MV-4-11 (cell line): ENCODE measurements around the gene CEP72.
"Not testable (repeated sequence)": the region's sequence is repeated elsewhere in the genome, so short reads cannot be mapped to it uniquely, and the experiment has no call there.

ENCODE experiments used
- DNase-seq: peaks from one replicate; lab custom pipeline; 2025; lab: John Stamatoyannopoulos, UW

The CEP72 gene

DNA sequence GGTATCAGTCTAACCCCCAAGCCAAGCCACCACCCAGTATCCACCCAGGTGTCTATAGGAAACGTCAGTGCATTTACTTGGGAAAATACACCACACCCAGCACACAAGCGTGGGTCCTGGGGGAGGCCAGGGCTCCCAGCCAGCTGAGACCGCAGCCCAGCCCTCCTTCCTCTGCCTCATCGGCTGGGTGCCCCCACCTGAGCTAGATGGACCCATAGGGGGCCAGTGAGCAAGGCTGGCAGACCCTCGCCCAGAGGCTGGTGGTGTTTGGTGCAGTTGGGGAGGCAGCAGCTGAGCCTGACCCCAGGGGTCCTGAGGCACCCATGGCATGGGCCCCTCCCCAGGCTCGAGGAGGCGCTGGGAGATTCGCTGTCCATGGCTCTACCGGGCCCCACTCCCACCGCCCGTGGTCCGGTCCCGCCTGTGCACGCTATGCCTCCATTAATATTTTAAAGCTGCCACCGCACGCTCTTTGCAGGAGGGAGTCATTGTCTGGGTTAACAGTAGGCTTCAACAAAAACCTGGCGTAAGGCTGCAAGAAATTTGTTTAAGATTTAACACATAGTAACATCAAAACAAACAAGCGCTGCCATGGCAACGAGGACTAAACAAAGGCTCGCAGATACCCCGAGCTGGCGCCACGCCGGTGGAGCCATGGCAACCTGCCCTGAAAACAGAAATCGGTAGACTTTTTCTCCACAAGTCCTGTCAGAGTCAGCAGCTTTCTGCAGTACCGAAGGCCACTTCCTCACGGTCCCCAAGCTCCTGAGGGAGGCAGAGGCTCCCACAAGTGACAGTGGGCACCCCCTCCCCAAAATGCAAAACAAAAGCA, 60.4 kb downstream of the CEP72 start:
- peak; percentile 60 for DNase-seq

DNA sequence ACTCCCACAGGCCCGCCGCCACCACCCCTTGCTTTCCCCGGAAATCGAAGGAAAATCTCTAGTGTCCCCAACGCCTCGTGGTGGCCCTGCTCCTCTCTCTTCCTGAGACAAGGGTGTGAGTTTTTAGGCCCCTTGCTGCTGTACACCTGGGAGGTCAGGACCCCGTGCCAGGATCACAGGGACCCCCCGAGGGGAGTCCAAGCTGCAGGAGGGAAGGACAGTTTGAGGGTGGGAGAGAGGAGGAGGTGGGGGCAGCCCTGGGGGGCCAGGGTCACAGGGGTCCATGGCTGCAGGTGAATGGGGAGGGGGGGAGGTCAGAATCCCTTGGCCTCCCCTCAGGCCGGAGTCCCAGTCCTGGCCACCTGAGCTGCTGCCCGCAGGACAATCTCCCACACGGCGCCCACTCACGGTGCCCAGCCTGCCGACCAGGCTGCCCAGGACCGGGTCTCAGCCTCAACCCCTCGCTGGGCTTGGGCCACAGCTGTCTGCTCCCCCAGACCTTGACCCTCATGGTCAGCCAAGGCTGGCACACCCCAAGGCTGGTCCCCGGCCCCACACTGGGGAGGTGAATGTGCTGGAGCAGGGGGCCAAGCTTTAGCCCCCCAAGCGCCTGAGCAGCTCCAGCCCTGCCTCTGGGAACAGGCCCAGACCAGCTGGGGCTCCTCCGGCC, 61.2 kb downstream of the CEP72 start:
- no peak for DNase-seq

- DNase-seq, result no peak
Observed at GRCh38 chr5:673831-674629, 61.9 kb downstream of the CEP72 start.

DNA sequence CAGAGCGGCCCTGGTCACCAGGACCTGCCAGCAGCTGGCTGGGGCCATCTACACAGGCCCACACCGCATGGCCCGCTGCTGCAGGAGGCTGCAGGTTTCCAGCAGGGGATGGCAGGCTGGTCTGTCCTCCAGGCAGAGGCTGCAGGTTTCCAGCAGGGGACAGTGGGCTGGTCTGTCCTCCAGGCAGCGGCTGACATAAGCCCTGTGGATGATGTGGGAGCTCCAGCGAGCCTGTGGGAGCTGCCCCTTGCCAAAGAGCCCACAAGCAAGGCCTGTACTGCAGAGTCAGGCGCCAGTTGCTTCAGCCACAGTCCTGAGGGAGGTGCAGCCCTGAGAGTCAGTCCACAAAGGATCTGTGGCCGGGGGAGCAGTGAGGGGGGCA, 62.5 kb downstream of the CEP72 start:
- DNase-seq, result peak; percentile 26

- no peak for DNase-seq
Observed at GRCh38 chr5:675111-675870, 63.2 kb downstream of the CEP72 start.

DNA sequence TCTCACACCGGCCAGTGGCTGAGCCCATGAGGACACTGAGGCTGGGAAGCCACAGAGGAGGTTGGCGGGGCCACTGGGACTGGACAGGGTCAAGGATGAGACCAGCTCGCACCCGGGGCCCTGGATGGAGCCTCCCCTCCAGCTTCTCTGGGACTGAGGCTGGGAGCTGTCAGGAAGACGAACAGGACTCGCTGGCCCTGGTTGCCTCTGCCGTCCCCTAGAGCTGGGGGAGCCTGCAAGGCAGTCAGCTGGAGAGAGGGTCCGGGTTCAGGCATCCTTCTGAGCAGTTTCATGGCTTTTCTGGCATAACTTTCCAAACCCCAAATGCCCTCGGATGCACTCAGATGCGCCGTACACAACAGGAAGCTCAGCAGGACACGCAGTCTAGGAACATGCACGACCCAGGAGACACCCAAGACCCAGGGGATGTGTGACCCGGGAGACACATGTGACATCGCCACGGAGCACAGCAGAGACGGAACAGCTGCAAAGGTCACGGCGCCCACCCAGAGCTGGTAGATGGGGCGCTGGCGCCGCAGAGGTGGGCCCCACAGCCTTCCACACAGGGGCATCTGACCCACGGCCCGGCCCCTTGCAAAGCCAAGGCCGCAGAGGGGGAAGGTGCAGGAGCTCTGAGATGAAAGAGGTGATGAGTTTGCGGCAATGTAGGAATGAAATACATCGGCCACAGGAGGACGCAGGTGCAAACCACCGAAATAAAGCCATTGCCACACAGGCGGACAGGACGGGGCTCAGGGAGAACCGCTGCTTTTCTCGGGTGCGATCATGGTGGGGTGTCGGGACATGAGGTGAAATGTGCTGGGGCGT, 63.9 kb downstream of the CEP72 start:
- no peak for DNase-seq

GRCh38 chr5:676699-677076, 64.5 kb downstream of the CEP72 start:
- DNase-seq, result no peak

GRCh38 chr5:677131-678101, 65.3 kb downstream of the CEP72 start:
- no peak for DNase-seq

- not testable (repeated sequence) for DNase-seq
Observed at GRCh38 chr5:678521-678920, 66.4 kb downstream of the CEP72 start.

GRCh38 chr5:679166-679895, 67.2 kb downstream of the CEP72 start:
- not testable (repeated sequence) for DNase-seq

DNA sequence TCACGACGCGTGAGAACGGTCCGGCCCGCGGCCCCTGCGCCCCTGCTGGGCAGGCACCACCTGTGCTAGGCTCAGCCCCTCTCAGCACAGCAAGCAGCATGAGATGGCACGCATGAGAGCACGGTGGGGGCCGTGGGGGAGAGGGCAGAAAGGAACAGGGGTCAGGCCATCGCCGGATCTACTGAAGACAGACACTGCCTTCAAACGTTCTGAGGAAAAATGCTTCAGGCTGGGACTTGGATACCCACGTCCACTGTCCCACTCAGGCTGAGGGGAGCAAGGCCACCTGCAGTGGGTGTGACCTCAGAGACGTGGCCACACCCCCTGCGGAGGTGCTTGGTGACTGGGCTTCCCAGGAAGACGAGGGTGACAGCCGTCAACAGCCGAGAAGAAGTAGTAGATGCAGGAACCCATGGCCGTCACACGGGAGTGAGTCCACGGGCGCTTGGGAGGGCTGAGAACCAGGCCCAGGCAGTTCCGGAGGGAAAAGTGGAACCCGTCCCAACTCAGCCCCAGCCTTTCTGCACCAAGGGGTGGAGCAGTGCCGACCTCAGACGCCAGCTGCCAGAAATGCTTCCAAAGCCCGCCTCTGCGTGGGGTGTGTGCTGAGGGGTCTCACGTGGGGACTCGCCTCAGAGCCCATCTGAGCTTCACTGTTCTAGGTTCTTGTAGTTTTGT, 68.1 kb downstream of the CEP72 start:
- not testable (repeated sequence) for DNase-seq

- not testable (repeated sequence) for DNase-seq
Observed at GRCh38 chr5:680836-681235, 68.7 kb downstream of the CEP72 start.

GRCh38 chr5:681317-682191, 69.4 kb downstream of the CEP72 start:
- not testable (repeated sequence) for DNase-seq

DNA sequence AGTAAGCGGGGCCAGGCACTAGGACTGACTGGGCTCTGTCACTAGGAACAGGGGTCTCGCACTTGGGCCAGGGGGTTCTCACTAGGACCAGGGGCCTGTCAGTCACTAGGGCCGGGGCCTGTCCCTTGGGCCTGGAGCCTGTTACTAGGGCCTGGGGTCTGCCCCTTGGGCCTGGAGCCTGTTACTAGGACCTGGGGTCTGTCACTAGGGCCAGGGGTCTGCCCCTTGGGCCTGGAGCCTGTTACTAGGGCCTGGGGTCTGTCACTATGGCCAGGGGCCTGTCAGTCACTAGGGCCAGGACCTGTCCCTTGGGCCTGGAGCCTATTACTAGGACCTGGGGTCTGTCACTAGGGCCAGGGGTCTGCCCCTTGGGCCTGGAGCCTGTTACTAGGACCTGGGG, 70.1 kb downstream of the CEP72 start:
- not testable (repeated sequence) for DNase-seq

DNA sequence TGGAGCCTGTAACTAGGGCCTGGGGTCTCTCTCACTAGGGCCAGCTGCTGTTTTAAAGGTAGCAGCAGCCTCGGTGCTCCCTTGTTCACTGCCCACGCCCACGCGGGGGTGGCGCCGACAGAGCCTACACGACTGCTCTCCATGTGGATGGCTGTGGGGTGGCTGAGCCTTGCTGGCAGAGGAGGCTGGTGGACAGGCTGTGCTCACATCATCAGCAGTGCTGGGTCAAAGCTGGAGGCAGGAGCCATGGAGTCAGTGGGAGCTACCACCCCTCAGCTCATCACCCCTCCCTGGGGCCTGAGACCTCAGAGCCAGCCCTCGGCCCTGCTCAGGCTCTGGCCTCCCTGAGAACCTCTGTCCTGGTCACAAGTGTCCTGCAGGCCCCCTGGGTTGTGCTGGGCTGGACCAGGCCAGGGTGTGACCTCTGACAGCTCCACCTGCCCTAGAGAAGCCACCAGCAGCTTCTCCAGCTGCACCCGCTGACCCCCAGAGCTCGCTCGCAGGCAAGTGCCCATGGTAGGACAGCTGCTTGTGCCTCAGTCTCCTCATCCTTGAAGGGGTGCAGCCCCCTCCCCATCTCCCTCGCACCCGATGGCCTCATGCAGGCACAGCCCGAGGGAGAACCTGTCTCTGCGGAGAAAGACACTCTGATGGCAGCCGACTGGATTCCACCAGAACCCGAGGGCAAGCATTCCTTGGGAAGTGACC, 70.7 kb downstream of the CEP72 start:
- DNase-seq, result not testable (repeated sequence)

- DNase-seq, result no peak
Observed at GRCh38 chr5:683551-684481, 71.7 kb downstream of the CEP72 start.
